ENCODE measurements around the gene CEMIP. TPM values are rescaled to one million over a fixed set of nuclear protein-coding genes. Genes with fewer than 3 reads are reported as not detected.
"Not testable (repeated sequence)": the region's sequence is repeated elsewhere in the genome, so short reads cannot be mapped to it uniquely, and the experiment has no call there.

Gene CEMIP
- total RNA-seq, 4 donors from 2014 or later: 5.4 to 9.2 (median 8.7) TPM

DNA sequence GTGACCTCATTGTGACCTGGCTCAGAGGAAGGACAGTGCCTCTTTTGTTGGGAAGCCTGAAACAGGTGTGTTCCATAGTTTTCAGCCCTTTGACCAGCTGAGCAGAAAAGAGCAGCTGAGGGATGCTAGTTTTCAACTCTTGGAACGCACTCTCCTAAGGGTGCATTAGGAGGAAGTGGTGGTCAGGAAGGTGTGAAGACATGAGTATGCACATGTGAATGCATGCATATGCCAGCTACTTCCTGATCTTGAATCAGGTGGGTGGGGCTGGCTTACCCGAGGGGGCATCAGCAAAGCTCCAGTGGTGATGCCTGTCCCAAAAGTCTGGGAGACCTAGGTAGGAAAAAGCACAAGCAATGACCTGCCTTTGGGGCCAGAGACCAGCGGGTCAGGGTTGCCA lies 23.3 kb upstream of the CEMIP start:
- Histone ChIP-seq H3K27me3 (no peaks in the 10 kb centered on the region), H3K4me1 (no peaks in the 10 kb centered on the region), H3K27ac (no peak overlapping the region), H3K4me3 (no peak overlapping the region), H3K36me3 (peaks cover 8% of the 10 kb centered on the region), H3K9me3 (no peaks in the 10 kb centered on the region)
- no peak for TF ChIP-seq EP300 (IDR thresholded peaks at IDR 0.05)
- TF ChIP-seq, protein P1, sequence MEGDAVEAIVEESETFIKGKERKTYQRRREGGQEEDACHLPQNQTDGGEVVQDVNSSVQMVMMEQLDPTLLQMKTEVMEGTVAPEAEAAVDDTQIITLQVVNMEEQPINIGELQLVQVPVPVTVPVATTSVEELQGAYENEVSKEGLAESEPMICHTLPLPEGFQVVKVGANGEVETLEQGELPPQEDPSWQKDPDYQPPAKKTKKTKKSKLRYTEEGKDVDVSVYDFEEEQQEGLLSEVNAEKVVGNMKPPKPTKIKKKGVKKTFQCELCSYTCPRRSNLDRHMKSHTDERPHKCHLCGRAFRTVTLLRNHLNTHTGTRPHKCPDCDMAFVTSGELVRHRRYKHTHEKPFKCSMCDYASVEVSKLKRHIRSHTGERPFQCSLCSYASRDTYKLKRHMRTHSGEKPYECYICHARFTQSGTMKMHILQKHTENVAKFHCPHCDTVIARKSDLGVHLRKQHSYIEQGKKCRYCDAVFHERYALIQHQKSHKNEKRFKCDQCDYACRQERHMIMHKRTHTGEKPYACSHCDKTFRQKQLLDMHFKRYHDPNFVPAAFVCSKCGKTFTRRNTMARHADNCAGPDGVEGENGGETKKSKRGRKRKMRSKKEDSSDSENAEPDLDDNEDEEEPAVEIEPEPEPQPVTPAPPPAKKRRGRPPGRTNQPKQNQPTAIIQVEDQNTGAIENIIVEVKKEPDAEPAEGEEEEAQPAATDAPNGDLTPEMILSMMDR (IDR thresholded peaks at IDR 0.05): no peak
- no peak for TF ChIP-seq POLR2AphosphoS5 (IDR thresholded peaks at IDR 0.05)
- no peak for TF ChIP-seq POLR2A (IDR thresholded peaks at IDR 0.05)
- 77% methylated on average over 3 of the region's 3 CpGs for WGBS
- no peak for DNase-seq (ENCODE audit: low spot score in 2 of 2)

- H3K4me3 ChIP-seq: no peak overlapping the region
- H3K27me3 ChIP-seq: no peaks in the 10 kb centered on the region
- TF ChIP-seq, protein P1 (IDR thresholded peaks at IDR 0.05): no peak
- no peak for TF ChIP-seq EP300 (IDR thresholded peaks at IDR 0.05)
- TF ChIP-seq POLR2AphosphoS5 (IDR thresholded peaks at IDR 0.05): no peak
- TF ChIP-seq POLR2A (IDR thresholded peaks at IDR 0.05): no peak
- no peaks in the 10 kb centered on the region for H3K9me3 ChIP-seq
- 75% methylated on average over 6 of the region's 6 CpGs for WGBS
- no peak for DNase-seq (ENCODE audit: low spot score in 2 of 2)
- no peaks in the 10 kb centered on the region for H3K4me1 ChIP-seq
- H3K27ac ChIP-seq: no peak overlapping the region
- peaks cover 8% of the 10 kb centered on the region for H3K36me3 ChIP-seq
Observed at GRCh38 chr15:80758130-80758745, 20.9 kb upstream of the CEMIP start.

- no peak overlapping the region for H3K4me3 ChIP-seq
- H3K4me1 ChIP-seq: no peaks in the 10 kb centered on the region
- no peaks in the 10 kb centered on the region for H3K9me3 ChIP-seq
- no peak overlapping the region for H3K27ac ChIP-seq
- DNase-seq (ENCODE audit: low spot score in 2 of 2): no peak
- no peaks in the 10 kb centered on the region for H3K27me3 ChIP-seq
- H3K36me3 ChIP-seq: no peaks in the 10 kb centered on the region
- TF ChIP-seq POLR2A (IDR thresholded peaks at IDR 0.05) (no peak), EP300 (IDR thresholded peaks at IDR 0.05) (no peak), POLR2AphosphoS5 (IDR thresholded peaks at IDR 0.05) (no peak)
- TF ChIP-seq, protein P1 (IDR thresholded peaks at IDR 0.05): no peak
- WGBS: 45% methylated on average over 4 of the region's 4 CpGs
Observed at GRCh38 chr15:80760960-80761359, 18.2 kb upstream of the CEMIP start.

- 89% methylated on average over 5 of the region's 6 CpGs for WGBS
- no peak overlapping the region for H3K27ac ChIP-seq
- H3K36me3 ChIP-seq: no peaks in the 10 kb centered on the region
- no peaks in the 10 kb centered on the region for H3K9me3 ChIP-seq
- no peaks in the 10 kb centered on the region for H3K4me1 ChIP-seq
- H3K27me3 ChIP-seq: no peaks in the 10 kb centered on the region
- no peak overlapping the region for H3K4me3 ChIP-seq
- TF ChIP-seq POLR2A (IDR thresholded peaks at IDR 0.05) (no peak), POLR2AphosphoS5 (IDR thresholded peaks at IDR 0.05) (no peak), EP300 (IDR thresholded peaks at IDR 0.05) (no peak)
- TF ChIP-seq, protein P1 (IDR thresholded peaks at IDR 0.05): no peak
- DNase-seq (ENCODE audit: low spot score in 2 of 2): no peak
Observed at GRCh38 chr15:80761754-80762153, 17.4 kb upstream of the CEMIP start.

- H3K27me3 ChIP-seq; H3K36me3 ChIP-seq; H3K4me3 ChIP-seq; H3K27ac ChIP-seq; H3K4me1 ChIP-seq; H3K9me3 ChIP-seq; DNase-seq (ENCODE audit: low spot score in 2 of 2): not testable (repeated sequence)
- WGBS: over 99% methylated on average over 3 of the region's 3 CpGs
Observed at GRCh38 chr15:80763235-80763634, 15.9 kb upstream of the CEMIP start.

- TF ChIP-seq, protein P1 (IDR thresholded peaks at IDR 0.05): no peak
- no peak for TF ChIP-seq EP300 (IDR thresholded peaks at IDR 0.05)
- Histone ChIP-seq H3K27ac (no peak overlapping the region), H3K27me3 (no peaks in the 10 kb centered on the region), H3K9me3 (no peaks in the 10 kb centered on the region), H3K4me3 (no peak overlapping the region), H3K4me1 (no peaks in the 10 kb centered on the region), H3K36me3 (no peaks in the 10 kb centered on the region)
- DNase-seq (ENCODE audit: low spot score in 2 of 2): no peak
- 47% methylated on average over 3 of the region's 3 CpGs for WGBS
Observed at GRCh38 chr15:80764535-80764934, 14.6 kb upstream of the CEMIP start.
